GM19043 (cell line): ENCODE measurements around the gene AVL9.
"Not testable (repeated sequence)": the region's sequence is repeated elsewhere in the genome, so short reads cannot be mapped to it uniquely, and the experiment has no call there.

Source experiments
- ATAC-seq: cut with Tn5 transposase; IDR thresholded peaks from one replicate; pipeline ENCODE4 v1.9.1; 2021; ENCODE audit warnings: low read depth; ENCODE audit not compliant: unreplicated experiment

Gene AVL9

GRCh38 chr7:32586291-32587221 is 91.3 kb downstream of the AVL9 start:
- ATAC-seq: no peak

- ATAC-seq: no peak
These were observed 92.2 kb downstream of the AVL9 start for GRCh38 chr7:32587411-32587948.

GRCh38 chr7:32588657-32589056 is 93.4 kb downstream of the AVL9 start:
- ATAC-seq: peak; percentile 65

GRCh38 chr7:32591938-32592337 is 96.6 kb downstream of the AVL9 start:
- ATAC-seq: no peak

GRCh38 chr7:32592701-32593100 is 97.4 kb downstream of the AVL9 start:
- no peak for ATAC-seq

GRCh38 chr7:32594965-32595490 is 99.7 kb downstream of the AVL9 start:
- ATAC-seq: no peak

GRCh38 chr7:32601196-32601595 is 105.9 kb downstream of the AVL9 start:
- not testable (repeated sequence) for ATAC-seq

- no peak for ATAC-seq
These were observed 107.2 kb downstream of the AVL9 start for GRCh38 chr7:32602470-32602869.

- ATAC-seq: not testable (repeated sequence)
These were observed 108.2 kb downstream of the AVL9 start for GRCh38 chr7:32603492-32603891.

- ATAC-seq: not testable (repeated sequence)
These were observed 108.8 kb downstream of the AVL9 start for GRCh38 chr7:32604047-32604446.

GRCh38 chr7:32605032-32605431 is 109.7 kb downstream of the AVL9 start:
- ATAC-seq: no peak

GRCh38 chr7:32609463-32609862 is 114.2 kb downstream of the AVL9 start:
- ATAC-seq: no peak

GRCh38 chr7:32611201-32612099 is 116.2 kb downstream of the AVL9 start:
- no peak for ATAC-seq

- no peak for ATAC-seq
These were observed 121.3 kb downstream of the AVL9 start for GRCh38 chr7:32616625-32617024.

- ATAC-seq: no peak
These were observed 123.2 kb downstream of the AVL9 start for GRCh38 chr7:32618470-32618869.

- ATAC-seq: no peak
These were observed 123.7 kb downstream of the AVL9 start for GRCh38 chr7:32618987-32619386.

- not testable (repeated sequence) for ATAC-seq
These were observed 124.1 kb downstream of the AVL9 start for GRCh38 chr7:32619416-32619815.

GRCh38 chr7:32631021-32631420 is 135.7 kb downstream of the AVL9 start:
- ATAC-seq: no peak

- ATAC-seq: not testable (repeated sequence)
These were observed 136.6 kb downstream of the AVL9 start for GRCh38 chr7:32631590-32632497.

- not testable (repeated sequence) for ATAC-seq
These were observed 138.2 kb downstream of the AVL9 start for GRCh38 chr7:32633446-32633845.
